Measurements from ENCODE around the gene CGNL1.

The CGNL1 gene

DNA sequence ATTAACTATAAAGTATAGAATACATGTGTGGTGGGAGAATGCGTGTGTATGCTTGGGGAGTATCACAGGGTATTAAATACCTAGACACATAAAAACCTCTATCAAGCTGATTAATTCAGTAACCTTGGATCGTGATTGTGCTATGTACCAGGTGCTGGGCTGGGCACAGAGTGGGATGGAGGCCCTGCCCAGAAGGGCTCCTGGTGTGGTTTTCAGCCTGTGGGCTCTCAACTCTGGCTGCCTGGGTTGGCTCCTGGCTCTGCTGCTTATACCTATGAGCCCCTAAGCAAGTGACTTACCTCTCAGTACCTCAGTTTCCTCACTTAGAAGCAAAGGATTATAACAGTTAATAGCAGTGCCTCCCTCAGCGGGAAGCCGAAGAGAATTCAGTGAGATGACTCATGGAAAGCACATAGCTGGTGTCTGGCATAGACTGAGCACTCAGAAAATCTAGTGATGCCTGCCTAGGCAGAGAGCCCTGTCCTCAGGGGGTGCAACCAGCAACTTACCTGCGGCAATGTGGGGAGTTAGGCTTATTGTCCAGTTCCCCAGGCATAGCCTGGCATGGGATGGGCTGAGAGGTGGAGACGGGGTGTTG lies 124.8 kb downstream of the CGNL1 start:
- peak; percentile 26 for DNase-seq

DNA sequence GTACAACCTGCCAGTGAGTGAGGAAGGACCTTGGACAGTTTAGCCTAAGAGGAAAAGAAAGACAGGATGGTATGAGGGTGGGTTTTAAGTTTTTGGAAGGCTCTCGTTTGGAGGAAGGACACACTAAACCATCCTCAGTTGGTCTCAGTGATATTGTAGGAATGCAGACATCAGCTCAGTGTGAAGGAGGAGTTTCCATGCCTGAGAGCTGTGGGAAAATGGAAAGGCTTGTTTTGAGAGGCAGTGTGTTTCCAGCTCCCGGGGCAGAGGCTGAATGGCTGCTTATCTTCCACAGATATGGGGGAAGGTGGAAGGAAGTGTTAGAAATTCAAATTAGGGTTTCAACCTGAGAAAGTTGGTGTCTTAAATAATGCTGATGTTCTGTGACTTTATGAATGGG lies 125.8 kb downstream of the CGNL1 start:
- no peak for DNase-seq

DNA sequence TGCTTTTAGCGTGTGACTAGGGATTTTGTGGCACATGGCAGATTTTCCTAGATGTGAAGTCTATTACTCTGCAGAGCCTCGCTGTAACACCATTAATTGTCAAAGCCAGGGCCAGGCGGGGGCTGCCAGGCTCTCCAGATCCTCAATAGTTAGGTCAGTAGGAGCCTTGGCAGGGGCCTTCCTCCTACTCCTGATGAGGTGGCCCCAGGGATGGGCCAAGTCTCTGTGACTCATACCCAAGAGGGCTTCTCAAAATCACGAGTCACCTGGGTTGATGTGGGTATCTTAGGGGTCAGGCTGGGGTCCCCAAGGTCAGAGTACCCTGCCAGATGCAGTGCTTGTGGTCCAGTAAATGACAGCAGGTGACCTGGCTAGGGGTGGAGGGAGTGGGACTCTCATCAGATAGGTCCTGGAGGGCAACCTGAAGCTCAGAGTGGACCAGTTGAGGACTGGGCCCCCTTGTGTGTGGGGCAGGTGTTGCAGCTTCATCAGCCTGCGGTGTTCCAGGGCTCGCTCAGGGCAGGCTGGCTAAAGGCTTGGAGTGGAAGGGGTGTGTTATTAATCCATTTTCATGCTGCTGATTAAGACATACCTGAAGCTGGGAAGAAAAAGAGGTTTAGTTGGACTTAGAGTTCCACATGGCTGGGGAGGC lies 126.9 kb downstream of the CGNL1 start:
- no peak for DNase-seq

DNA sequence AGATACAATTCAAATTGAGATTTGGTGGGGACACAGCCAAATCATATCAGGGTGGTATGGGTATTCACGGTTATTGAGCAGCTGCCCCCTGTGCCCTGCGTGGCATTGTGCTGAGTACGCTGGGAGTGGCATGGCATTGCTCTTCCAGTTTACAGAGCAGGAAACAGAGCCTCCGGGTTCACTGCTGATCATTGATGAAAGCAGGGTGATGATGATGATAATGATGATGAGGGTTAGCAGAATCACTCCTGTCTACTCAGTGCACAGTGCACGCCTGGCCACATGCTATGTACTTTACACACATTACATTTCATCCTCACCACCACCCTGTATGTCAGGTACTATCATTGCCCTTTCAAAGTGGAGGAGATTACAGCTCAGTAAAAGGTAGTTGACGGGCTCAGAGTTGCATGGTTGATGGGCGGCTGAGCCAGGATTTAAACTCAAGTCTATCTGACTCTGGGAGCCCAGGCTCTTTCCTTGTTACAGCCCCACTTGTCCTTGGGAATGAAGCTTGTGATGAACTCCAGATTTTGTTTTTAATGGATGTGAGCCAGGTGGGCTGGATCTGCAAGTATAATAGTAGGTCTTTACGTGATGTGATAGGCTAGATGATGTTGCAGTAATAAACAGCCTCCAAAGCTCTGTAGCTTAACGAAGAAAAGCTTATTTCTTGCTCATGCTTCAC lies 127.8 kb downstream of the CGNL1 start:
- peak; percentile 55 for DNase-seq

DNA sequence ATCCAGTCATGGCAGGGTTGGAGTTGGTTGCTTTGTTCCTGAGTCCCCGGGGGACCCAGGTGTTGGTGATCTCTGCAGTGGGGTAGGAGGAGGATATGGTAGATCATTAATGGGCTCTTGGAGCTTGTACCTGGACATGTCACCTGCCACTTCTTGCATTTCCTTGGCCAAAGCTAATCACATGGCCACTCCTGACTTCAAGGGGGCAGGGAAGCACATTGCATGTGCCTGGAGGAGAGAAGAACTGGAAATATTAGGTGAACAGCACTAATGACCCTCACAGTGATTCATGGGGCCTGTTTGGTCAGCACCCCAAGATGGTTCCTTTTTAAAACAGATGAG lies 128.3 kb downstream of the CGNL1 start:
- DNase-seq: no peak

DNA sequence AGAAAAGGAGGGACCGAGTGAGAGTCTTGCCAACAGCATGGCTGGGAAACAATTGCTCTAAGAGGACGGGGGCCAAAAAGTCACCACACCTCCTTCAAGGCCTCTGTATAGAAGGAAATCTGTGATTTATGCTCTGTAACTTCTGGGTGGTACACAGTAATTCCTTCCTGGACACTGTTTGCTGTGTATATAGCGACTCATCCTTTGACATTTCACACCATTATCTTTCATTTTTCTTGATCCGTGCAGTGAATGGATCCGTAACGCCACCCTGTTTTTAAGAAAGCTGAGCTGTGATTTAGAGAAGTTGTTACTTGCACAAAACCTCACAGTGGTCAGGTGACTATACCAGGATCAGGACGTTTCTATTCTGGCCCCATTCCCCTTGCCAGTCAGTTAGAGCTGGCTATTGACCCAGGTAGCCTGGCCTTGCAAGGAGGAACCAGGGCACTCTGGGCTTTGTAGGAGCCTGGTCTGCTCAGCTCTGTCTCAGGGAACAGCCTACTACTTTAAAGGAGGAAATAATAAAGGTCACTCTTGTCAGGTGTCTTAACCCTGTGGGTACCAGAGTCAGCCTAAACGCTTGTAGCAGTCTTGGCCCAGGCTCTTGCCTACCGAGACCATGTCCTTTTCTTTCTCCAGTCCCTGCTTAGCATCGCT lies 128.9 kb downstream of the CGNL1 start:
- peak; percentile 41 for DNase-seq

GRCh38 chr15:57505949-57506391 lies 129.7 kb downstream of the CGNL1 start:
- peak; percentile 58 for DNase-seq

DNA sequence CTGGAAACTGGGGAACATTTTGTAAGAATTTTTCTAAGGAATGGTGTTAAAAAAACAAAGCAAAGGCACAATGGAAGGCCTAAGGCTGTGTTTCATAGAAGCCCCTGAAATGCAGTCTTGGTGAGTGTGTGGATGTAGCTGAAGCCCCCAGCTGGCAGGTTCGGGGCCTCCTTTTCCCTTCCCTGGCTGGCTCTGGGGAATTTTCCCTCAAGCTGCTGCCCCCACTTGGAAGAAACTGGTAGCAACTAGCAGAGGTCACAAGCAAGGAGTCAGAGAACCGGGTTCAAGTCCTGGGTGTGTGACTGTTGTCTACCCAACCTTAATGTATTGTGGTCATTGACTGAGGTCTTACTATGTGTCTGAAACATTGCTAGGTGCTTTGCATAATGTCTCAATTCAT lies 130.1 kb downstream of the CGNL1 start:
- DNase-seq: no peak

DNA sequence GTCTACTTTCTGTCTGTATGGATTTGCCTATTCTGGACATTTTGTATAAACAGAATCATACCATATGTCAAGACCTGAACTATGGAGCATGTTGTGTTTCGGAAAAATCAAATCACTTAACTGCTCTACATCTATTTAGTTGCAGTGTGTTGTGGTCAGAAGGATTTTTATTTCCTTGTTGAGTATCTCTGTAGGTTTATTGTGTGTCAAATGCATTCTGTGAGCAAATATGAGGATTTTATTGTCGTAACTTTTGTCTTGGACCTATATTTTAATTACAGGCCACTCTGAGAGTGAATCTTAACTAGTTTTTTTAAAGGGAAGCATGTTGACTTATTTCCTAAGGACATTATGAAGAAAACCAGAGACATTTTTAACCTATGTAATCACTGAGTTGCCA lies 130.8 kb downstream of the CGNL1 start:
- DNase-seq: no peak

DNA sequence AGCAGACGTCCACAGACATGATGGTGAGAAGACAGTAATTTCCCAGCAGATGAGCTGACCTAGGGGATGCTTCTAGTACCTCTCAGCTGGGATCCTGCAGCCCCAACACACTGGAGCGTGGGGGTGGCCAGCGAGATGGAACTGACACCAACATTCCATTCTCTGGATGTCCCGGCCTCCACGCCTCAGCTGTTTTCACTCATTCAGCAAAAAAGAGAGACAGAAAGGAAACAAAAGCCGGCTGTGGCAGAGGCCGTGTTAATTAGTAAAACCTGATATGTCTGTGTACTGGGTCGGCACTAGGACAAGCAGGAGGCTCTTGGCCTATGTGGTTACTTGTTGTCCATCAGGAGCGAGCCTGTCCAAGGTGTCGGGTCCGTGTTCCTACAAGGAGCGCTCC lies 132.8 kb downstream of the CGNL1 start:
- peak; percentile 48 for DNase-seq

DNA sequence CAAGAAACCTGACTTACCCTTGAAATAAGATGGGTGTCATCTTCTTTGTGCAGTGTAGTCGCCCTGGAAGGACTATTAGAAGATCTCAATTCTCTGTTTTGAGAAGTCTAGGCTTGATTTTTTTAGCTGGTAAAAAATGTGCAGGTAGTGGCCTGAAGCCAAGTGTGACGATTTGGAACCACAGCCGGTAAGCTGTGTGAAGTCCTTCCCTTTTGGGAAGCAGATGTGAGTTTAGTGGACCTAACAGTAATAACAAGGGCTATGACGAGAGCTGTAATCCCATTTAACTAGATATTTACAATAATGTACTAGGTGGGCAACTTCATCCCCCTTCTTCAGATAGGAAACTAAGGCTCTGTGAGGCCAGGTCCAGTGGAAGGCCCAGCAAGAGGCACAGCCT lies 133.7 kb downstream of the CGNL1 start:
- no peak for DNase-seq

DNA sequence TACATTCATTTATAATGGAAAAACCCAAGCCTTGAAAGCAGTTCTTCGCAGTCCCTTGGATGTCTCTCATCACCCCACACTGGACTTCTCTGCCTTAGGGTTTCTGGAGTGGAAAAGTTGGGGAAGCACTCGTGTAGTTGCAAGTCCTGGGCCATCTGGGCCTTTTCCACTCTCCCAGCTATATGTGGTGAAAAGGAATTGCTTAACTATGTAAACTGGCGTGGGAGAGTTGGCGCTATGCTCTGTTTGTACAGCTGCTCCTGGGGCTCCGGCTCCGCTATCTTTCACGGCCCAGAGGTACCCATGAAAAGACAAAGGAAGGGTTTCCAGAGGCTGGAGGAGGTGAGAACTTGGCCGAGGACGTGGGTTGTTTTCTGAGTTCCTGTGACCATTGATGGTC lies 134.3 kb downstream of the CGNL1 start:
- DNase-seq: peak; percentile 51

DNA sequence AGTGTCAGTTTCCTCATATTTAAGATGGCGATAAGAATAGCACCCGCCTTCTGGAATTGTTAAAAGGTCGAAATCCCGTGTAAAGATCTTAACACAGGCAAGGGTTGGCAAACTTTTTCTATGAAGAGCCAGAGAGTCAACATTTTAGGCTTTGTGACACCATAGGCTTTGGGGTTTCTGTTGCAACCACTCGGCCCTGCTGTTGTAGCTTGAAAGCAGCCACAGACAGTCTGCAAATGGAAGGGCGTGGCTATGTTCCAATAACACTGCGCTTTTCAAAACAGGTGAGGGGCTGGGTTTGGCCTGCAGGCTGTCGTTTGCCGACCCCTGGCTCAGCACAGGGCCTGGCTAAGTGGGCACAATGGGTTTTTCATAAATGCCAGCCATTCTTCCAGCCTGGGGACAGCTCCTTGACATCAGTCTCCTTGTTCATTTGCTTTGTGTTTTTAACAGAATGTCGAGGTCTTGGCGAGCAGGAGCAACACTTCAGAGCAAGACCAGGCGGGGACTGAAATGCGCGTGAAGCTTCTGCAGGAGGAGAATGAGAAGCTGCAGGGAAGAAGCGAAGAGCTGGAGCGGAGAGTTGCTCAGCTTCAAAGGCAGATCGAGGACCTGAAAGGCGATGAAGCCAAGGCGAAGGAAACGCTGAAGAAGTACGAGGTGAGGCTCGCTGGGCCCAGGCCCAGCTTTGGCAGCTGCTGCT lies 140.2 kb downstream of the CGNL1 start:
- DNase-seq: no peak

GRCh38 chr15:57517030-57517671 lies 140.8 kb downstream of the CGNL1 start:
- no peak for DNase-seq

DNA sequence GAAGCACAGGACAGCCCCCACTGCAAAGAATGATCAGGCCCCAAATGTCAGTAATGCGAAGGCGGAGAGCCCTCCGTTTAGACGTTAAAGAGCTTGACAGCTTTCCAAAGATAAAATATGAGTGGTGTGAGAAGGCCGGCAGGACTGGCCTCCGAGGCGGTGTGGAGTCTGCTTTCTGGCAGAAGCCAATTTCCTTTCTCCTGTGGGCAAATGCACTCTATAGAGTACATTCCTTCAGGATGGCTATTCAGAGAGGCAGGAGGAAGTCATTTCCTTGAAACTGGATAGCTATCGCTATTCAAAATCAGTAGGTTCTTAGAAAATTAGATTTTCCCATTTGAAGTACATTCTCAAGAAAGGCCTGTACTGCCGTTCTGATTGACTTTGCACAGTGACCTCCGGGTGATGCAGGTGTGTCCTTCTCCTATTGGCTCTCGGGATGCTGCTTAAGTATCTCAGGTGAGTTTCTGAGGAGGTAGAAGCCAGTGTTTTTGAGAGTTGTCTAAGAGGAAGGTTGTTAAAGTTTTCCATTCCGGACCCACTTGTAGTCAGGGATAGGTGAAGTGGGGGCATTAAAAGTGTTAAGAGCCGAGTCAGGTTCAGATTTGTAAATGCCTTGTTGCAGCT lies 142.6 kb downstream of the CGNL1 start:
- no peak for DNase-seq

DNA sequence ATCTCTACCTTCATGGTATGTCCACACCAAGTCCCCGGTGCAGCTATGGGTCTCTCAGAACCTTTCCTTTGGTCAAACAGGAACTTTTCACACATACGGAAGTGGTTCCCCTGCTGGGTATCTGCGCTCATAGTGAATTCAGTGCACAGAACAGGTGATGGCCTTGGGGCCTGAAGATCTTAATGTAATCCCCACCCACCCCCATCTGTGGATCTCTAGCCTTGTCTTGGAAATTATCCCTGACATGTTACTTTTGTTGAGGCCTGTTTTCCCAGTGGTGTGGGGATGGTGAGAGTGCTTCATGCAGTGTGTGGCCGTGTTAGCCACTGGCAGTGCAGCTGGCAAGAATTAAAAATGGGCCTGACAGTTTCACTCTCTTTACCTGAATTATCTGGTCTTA lies 143.5 kb downstream of the CGNL1 start:
- DNase-seq: no peak

DNA sequence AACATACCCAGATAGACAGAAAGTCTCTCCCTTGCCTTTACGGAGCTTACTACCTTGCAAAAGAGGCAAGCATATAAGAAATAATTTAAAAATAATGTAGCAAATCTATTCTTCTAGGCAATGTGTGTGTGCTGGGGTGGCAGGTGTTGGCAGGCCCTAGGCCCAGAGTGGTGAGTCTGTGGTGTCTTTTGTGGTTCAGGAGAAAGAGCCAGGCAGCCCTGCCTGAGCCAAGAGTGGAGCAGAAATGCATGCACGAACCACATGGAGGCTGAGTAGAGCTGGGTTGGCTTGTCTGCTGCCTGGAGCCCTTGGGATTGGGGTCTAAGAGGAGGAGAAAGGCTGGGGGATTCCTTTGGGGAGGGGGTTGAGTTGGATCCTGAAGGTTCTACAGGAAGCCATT lies 145.2 kb downstream of the CGNL1 start:
- no peak for DNase-seq

DNA sequence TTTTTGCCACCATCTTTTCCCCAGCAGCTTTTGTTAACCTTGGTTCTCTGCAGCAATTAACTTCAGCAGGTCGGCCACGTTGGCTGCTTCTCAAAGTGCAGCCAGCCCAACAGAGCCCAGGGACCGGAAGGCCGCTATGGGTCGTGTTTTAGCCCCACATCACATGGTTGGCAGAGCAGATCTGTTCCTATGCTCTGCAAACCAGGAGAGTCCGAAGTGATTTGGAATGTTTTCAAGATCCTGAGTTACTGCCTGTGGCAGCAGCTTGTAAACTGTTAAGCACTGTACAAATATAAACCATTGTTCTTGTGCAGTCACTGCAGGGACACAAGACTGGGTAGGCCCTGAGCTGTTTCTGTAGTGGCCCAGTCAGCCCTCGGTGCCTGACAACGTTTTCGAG lies 145.8 kb downstream of the CGNL1 start:
- no peak for DNase-seq

DNA sequence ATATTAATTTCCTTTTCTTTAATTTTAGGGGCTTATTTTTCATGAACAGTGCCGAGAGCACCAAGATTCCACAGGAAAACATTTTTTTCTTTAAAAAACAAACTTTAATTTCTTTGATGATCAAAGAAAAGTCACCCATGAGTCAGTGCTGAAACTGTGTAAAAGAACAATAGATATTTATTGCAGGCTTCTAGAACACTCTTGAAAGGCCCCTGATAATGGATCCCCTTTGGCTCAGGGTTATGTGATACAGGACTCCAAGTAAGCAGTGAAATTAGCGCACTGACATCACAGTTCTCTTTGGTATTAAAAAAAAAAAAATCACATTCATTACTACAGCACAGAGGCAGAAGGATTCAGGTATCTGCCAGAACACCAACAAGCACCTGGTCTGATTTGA lies 149.3 kb downstream of the CGNL1 start:
- DNase-seq: no peak

DNA sequence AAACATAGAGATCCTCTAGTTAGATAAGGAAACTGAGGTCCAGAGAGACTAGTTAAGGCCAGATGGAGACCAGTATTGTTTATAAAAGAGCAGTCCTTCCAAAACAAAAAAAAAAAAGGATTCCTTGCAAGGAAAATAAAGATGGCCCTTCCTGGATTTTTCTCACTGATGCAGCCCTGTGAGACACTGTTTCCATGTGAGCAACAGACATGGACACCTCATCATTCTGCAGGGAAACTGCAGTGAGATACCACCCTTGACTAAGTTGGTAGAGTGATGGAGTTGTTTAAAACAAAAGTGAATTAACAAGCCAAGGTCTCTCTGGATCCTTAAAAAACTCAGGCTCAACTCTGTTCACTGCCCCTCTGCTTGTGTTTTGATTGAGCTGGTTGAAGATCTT lies 149.8 kb downstream of the CGNL1 start:
- DNase-seq: no peak

GRCh38 chr15:57526615-57527014 lies 150.3 kb downstream of the CGNL1 start:
- no peak for DNase-seq
